NCI-H2107 treated with DMSO at 0.1 percent for 48 hours (cell line): Measurements from ENCODE around the gene RECK.
"Not testable (repeated sequence)": the region's sequence is repeated elsewhere in the genome, so short reads cannot be mapped to it uniquely, and the experiment has no call there.

Source experiments
- DNase-seq: peaks from one replicate; lab custom pipeline; 2025; ENCODE audit not compliant: unreplicated experiment; lab: John Stamatoyannopoulos, UW

RECK gene

DNA sequence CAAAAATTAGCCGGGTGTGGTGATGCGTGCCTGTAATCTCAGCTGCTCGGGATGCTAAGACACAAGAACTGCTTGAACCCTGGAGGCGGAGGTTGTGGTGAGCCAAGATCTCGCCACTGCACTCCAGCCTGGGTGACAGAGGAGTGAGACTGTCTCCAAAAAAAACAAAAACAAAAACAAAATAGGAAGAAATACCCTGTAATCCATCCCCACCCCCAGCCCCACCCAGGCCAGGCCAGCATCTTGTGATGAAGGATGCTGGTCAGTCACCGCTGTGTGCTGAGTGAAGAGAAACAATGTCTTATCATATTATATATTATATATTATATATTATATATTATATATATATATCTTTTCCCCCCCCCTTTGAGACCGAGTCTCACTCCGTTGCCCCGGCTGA is 117.0 kb downstream of the RECK start:
- no peak for DNase-seq

DNA sequence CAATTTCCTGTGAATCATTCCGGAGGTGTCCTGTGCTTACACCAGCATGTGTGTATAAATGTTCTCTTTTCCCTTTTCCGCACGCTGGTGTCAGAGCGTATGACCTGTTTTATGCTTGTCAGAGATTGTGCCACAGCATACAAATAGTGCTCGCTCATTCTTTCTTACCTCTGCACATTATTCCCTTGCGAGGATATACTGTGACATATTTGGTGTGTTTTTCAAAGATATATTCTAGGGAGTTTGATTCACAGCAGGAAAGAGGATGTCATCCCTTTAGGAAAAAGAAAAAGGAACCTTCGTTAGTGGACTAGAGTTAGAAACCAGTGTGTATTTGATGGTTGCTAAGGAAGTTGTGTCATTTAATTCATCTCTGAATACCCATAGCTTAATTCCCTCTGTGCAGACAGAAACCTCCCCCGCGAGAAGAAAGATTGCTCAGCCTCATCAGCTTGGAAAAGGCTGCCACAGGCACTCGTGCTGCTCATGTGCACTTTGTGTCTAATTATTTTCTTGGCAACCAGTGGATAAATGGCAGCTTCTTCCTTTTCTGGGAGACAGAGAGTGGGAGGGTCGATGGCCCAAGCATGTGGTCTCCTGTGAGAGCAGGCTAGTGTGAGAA is 117.7 kb downstream of the RECK start:
- no peak for DNase-seq

DNA sequence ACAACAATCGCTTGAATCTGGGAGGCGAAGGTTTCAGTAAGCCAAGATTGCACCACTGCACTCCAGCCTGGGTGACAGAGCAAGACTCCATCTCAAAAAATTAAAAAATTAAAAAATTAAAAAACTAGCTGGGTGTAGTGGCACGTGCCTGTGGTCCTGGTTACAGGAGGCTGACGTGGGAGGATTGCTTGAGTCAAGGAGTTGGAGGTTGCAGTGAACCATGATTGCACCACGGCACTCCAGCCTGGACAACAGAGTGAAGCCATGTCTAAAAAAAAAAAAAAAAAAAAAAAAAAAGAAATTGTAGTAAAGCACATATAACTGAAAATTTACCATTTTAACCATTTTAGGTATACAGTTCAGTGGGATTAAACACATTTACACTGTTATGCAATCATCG is 119.4 kb downstream of the RECK start:
- DNase-seq, result no peak

DNA sequence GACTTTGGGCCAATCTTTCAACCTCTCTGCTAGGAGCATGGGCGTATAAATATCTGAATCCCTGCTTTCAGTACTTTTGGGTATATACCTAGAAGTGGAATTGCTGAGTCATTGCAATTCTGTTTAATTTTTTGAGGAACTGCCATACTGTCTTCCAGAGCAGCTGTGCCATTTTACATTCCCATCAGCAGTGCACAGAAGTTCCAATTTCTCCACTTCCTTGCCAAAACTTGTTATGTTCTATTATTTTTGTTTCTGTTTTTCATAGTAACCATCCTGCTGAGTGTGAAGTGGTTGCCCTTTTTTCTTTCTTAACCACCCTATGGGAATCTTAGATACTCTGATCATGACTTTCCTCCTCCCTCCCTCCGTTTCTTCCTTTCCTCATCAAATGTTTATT is 121.4 kb downstream of the RECK start:
- DNase-seq, result no peak

DNA sequence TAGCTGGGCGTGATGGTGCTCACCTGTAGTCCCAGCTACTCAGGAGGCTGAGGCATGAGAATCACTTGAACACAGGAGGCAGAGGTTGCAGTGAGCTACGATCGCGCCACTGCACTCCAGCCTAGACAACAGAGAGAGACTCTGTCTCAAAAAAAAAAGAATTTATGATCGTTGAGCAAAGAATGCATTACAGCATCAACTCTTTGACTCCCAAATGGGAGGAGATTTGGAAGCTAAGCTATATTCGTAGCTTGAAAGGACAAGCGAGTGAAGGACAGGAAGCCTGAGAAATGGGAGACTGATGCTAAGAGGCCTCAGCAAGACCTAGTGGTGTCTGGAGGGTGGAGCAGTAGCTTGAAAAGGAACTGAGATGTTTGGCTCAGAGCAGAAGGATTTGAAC is 122.2 kb downstream of the RECK start:
- no peak for DNase-seq

DNA sequence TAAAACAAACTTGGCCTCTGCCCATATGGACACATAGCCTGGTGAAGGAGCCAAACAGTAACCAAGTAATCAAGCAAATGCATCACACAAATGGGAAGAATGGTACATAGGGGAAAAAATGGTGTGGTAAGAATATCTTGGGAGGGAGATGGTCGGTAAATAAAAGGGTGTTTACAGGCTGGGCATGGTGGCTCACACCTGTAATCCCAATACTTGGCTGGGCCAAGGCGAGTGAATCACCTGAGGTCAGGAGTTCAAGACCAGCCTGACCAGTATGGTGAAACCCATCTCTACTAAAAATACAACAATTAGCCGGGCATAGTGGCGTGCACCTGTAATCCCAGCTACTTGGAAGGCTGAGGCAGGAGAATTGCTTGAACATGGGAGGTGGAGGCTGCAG is 122.8 kb downstream of the RECK start:
- not testable (repeated sequence) for DNase-seq

DNA sequence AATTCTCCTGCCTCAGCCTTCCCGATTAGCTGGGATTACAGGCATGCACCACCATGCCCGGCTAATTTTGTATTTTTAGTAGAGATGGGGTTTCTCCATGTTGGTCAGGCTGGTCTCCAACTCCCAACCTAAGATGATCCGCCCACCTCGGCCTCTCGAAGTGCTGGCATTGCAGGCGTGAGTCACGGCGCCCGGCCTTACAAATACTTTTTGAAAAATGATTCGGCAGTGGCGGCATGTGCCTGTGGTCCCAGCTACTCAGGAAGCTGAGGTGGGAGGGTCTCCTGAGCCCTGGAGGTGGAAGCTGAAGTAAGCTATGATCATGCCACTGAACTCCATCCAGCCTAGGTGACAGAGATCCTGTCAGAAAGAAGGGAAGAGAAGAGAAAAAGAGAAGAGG is 123.4 kb downstream of the RECK start:
- DNase-seq, result not testable (repeated sequence)

DNA sequence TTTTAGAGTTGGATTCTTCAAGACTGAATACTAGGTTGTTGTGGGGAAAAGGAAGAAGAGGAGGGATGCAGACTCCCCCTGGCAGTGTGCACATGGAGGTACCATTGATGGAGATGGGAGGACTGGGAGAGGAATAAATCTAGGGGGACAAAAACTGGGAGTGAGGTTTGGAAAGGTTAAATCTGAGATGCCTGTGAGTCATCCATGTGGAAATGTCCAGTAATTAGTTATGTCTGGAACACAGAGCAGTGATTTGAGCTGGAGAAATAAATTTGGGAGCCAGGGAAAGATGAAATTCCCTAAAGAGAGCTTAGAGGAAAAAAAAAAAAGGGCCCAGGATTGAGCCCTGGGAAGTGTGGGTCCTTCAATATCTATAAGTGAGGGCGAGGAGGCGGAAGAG is 124.5 kb downstream of the RECK start:
- no peak for DNase-seq

DNA sequence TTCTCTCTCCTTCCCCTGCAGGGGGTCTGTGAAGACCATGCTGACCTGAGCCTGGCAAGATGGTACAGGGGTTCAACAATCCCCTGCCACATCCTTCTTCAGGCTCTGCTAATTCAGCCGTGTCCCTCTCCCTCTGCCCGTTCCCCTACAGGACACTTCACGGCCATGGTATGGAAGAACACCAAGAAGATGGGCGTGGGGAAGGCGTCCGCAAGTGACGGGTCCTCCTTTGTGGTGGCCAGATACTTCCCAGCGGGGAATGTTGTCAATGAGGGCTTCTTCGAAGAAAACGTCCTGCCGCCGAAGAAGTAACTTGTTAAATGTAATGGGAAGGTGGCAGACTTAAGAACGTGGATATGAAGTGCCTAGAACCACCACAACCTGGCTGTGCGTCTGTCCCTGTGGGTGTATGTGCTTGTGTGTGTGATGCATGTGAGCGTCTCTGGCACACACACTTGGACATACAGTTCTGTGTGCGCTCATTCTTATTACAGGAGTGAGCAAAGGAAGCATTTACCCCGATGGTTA is 125.6 kb downstream of the RECK start:
- DNase-seq, result no peak

DNA sequence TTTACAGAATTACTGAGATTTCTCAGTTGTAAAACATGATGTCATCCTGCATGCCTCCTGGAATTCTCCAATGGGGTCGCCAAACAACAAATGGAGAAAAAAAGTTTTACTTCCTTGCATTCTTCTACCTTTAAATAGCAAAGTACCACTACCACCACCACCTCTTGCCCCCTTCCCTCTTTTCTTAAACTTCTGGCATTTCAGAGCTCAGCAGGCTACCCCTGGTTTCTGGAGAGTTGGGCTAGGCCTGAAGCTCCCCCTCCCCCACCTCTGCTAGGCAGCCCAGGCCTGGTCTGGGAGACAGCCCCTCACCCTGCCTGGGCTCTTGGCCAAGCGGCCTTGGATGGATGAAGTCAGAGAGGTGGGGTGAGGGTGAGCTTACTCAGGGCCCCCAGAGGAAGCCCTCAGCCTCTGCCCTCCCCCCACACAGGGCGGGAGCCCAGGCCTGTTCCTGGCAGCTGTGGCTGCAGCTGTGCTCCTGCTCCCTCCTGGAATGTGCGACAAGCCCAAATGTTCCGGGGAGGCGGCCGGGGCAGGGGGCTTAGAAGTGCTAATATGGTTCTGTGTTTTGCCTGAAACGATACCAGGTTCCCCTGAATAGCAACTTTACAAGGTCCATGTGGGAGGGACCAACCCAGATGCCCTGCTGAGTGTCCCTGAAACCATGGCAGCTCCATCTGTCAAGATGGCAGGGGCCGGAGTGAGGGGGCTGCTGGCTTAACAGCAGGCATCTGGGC is 126.5 kb downstream of the RECK start:
- DNase-seq, result no peak

DNA sequence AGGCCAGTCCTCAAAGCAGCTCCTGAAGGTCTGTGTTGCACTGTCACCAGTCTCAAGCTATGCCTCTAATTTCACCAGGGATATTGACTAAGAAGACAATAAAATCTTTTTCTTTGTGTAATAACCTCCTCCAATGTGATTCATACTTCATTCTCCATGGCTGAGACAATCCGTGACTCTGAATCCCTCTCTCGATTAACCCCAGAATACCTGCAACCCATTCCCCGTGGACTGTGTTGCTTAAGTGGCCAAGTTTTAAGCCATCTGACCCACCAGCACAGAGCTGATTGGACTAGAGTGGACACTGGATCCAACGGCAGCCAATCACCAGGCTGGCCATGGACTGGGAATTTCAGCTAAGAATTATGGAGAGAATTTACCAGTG is 127.1 kb downstream of the RECK start:
- no peak for DNase-seq

DNA sequence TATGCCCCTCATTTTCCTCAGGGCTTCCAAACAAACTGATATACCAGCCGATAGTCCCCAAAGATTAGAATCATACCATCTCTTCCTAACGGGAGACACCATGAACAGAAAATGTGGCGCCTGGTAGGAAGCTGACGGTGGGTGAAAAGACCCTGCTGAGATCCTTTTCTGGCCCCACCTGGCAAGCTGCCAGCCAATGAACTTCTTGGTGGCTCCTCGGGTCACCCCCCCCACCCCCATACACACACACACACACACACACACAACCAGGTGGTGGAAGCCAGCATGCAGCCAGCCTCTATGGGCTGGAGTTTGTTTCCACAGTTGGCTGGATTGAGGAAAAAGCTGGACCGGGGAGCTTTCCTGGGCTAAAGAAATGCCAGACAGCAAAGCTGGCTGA is 127.7 kb downstream of the RECK start:
- no peak for DNase-seq

DNA sequence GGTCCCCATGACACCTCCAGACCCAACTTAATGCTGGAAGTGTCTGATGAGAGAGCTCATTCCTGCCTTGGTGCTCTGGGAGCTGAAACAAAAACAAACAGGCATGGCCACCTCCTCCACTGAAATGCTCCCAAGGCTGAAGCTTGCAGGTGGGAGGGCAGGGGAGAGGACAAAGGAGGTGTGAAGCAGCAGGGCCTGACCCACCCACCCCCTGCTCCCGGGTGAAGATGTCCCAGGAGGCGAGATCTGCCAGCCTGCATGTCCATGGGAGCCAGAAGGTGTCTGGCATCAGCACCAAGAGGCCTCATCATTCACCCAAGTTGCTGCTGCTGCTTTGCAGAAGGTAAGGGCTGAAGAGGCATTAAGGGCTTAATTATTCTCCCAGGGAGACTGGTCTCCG is 128.3 kb downstream of the RECK start:
- no peak for DNase-seq

DNA sequence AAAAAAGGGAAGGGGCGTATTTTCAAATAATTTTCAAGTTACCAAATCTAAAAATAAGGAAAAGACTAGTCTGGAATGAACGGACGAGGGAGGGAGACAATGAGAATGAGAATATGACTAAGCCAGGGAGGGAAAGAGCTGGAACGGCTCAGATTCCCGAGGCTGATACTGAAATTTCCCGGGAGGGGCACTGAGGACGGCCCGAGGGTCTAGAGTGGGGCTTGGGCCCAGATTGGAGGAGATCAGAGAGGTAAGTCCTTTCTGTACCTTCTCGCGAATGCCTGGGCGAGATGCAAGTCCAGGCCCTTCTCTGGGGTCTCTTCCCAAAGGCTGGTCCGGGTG is 129.1 kb downstream of the RECK start:
- DNase-seq, result no peak

DNA sequence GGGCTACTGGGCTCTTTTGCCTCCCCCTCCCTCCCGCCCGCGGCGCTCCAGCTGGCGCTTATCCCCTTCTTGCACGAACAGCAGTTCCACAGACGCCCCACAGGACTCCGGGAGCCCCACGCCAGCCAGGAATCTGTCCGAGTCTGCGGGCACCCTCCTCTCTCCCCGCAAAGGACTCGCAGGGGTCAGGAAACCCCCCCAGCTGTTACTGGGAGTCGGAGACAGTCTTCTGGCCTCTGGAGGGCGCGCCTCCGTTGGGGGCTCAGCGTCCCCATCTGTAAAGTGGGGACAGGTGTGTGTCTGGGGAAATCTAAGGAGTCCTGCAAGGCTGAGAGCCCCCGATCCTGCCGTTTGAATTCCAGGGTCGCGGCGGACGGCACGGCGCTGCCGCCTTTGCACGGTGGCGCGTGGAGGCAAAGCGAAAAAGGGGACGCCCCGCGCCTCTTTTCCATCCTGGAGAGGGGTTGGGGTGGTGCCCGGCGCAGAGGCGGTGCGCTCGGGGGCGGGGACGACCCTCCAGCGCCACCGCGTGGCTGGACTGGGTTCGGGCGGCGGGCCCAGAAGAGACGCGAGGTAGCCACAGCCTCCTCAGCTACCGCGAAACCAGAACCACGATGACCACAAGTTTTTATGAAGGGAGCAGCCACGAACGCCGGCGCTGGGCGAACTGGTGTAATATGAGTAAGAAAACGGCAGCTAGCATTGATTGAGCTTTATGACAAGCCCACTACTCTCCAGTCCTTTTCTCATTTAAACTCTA is 129.6 kb downstream of the RECK start:
- peak; percentile 46 for DNase-seq

DNA sequence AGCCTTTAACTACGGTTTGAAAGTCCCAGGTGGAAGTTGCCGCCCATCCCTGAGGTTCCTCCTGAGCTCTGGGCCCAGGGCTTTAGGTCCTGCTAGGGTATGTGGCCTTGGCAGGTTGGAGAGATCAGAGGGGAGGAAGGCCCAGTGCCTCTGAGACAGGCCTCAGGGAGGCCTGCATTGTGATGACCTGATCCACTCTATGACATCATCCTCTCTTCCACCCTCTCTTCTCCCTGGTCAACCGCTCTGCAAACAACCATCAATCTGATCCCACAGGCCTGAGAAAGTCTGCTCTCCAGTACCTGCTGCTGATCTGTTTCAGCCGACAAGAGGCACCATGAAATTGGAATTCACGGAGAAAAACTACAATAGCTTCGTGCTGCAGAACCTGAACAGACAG is 132.5 kb downstream of the RECK start, which contains the start of gene CCIN:
Gene CCIN, plus strand, starts transcription at position 223 of the 400 bp plus-strand sequence. Its CDS starts 115 bp downstream, at position 338.
- no peak for DNase-seq

DNA sequence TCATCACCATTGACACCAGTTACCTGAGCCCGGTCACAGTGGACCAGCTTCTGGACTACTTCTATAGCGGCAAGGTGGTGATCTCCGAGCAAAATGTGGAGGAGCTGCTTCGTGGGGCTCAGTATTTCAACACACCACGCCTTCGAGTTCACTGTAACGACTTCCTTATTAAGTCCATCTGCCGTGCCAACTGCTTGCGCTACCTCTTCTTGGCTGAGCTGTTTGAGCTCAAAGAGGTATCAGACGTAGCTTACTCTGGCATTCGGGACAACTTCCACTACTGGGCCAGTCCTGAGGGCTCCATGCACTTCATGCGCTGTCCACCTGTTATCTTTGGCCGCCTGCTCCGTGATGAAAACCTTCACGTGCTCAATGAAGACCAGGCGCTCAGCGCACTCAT is 133.0 kb downstream of the RECK start:
- no peak for DNase-seq

DNA sequence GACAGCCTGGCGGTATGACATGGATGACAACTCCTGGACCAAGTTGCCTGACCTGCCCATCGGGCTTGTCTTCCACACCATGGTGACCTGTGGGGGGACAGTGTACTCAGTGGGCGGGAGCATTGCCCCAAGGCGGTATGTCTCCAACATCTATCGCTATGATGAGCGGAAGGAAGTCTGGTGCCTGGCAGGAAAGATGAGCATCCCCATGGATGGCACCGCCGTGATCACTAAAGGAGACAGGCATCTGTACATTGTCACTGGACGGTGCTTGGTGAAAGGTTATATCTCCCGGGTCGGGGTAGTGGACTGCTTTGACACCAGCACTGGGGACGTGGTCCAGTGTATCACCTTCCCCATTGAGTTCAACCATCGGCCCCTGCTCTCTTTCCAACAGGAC is 133.8 kb downstream of the RECK start:
- no peak for DNase-seq

DNA sequence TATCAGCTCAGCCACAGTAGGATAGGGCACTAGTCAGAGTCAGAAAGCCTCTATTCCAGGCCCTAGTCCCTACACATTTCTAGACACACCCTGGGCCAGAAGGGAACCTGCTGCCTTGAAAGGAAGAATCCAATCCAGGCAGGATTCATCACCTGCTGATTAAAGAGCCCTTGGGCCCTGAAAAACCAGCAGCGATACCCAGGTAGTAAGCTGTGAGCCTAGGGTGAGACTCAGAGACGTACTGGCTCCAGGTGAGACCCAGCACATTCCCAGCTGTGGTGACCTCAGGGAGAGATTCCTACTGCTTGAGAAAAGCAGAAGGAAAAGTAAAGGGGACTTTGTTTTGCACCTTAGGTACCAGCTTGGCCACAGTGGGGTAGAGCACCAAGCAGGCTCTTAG is 137.1 kb downstream of the RECK start:
- no peak for DNase-seq
